ENCODE results near the gene PHLPP1.

The PHLPP1 gene

GRCh38 chr18:62996566-62996965 is 281.2 kb downstream of the PHLPP1 start:
- no peaks in the 10 kb centered on the region for H3K36me3 ChIP-seq (ENCODE audit: control insufficient read depth in 2 of 2, insufficient read depth in 1 of 2, low read length in 2 of 2)
- ChIA-PET POLR2A (interaction anchor here (0.6 kb wide), 1 partner anchor 656 kb away, joined by 6 read pairs; no protein-coding TSS in a partner anchor), CTCF (interaction anchor here (0.5 to 5.0 kb wide), 3 partner anchors 14 to 587 kb away, joined by 3 to 28 read pairs (median 6); no protein-coding TSS in a partner anchor)
- H3K4me1 ChIP-seq (ENCODE audit: control insufficient read depth, insufficient read depth, low read length), result no peaks in the 10 kb centered on the region
- H3K9me3 ChIP-seq (ENCODE audit: control insufficient read depth, insufficient read depth, low read depth, low read length), result no peaks in the 10 kb centered on the region
- H3K4me3 ChIP-seq (ENCODE audit: low read depth, low read length), result no peak overlapping the region
- TF ChIP-seq GLIS1 (tag by site-specific recombination; IDR thresholded peaks at IDR 0.05) (no peak), ZNF335 (tag by site-specific recombination; conservative IDR thresholded peaks at IDR 0.05) (no peak), KLF10 (tag by site-specific recombination; IDR thresholded peaks at IDR 0.05) (no peak), ZNF785 (tag by site-specific recombination; IDR thresholded peaks at IDR 0.05) (no peak), ZNF239 (tag by site-specific recombination; IDR thresholded peaks at IDR 0.05) (no peak), ZNF18 (tag by site-specific recombination; IDR thresholded peaks at IDR 0.05) (no peak), ZNF549 (tag by site-specific recombination; IDR thresholded peaks at IDR 0.05) (no peak), ZBTB1 (tag by site-specific recombination; IDR thresholded peaks at IDR 0.05) (no peak), ZNF548 (tag by site-specific recombination; IDR thresholded peaks at IDR 0.05) (no peak), ZNF10 (tag by site-specific recombination; IDR thresholded peaks at IDR 0.05) (no peak), ZNF621 (tag by site-specific recombination; IDR thresholded peaks at IDR 0.05) (no peak), ZNF560 (tag by site-specific recombination; IDR thresholded peaks at IDR 0.05; ENCODE audit: borderline replicate concordance) (no peak), ZNF677 (tag by site-specific recombination; IDR thresholded peaks at IDR 0.05) (no peak), ZNF132 (tag by site-specific recombination; IDR thresholded peaks at IDR 0.05; ENCODE audit: borderline replicate concordance) (no peak), ZNF692 (tag by site-specific recombination; IDR thresholded peaks at IDR 0.05) (no peak), ZNF366 (tag by site-specific recombination; conservative IDR thresholded peaks at IDR 0.05) (no peak), YY1 (tag by site-specific recombination; IDR thresholded peaks at IDR 0.05) (no peak)
- no peak overlapping the region for H3K27ac ChIP-seq (ENCODE audit: extremely low read depth, low read depth, low read length)

- TF ChIP-seq ZNF211 (tag by site-specific recombination; IDR thresholded peaks at IDR 0.05; ENCODE audit: low read depth) (no peak), ZNF37A (tag by site-specific recombination; IDR thresholded peaks at IDR 0.05) (no peak), ZNF626 (tag by site-specific recombination; IDR thresholded peaks at IDR 0.05) (no peak), BCL11B (tag by site-specific recombination; IDR thresholded peaks at IDR 0.05; ENCODE audit: low read depth) (no peak), BCL11A (tag by site-specific recombination; IDR thresholded peaks at IDR 0.05; ENCODE audit: low read depth) (no peak), ZNF645 (tag by site-specific recombination; IDR thresholded peaks at IDR 0.05) (no peak), KLF8 (tag by site-specific recombination; IDR thresholded peaks at IDR 0.05) (no peak), ZNF843 (tag by site-specific recombination; IDR thresholded peaks at IDR 0.05) (no peak), ZNF660 (tag by site-specific recombination; IDR thresholded peaks at IDR 0.05) (no peak), ZNF239 (tag by site-specific recombination; IDR thresholded peaks at IDR 0.05) (no peak), OSR2 (tag by site-specific recombination; IDR thresholded peaks at IDR 0.05) (no peak), ZNF473 (tag by site-specific recombination; IDR thresholded peaks at IDR 0.05) (no peak), ZNF302 (tag by site-specific recombination; IDR thresholded peaks at IDR 0.05; ENCODE audit: low read depth) (no peak), RBAK (tag by site-specific recombination; IDR thresholded peaks at IDR 0.05) (no peak), ZNF221 (tag by site-specific recombination; IDR thresholded peaks at IDR 0.05; ENCODE audit: borderline replicate concordance) (no peak), ZNF48 (tag by site-specific recombination; IDR thresholded peaks at IDR 0.05) (no peak), ZNF114 (tag by site-specific recombination; IDR thresholded peaks at IDR 0.05) (no peak), ZNF580 (tag by site-specific recombination; IDR thresholded peaks at IDR 0.05) (no peak), ZBTB8A (tag by site-specific recombination; IDR thresholded peaks at IDR 0.05) (no peak)
- POLR2A ChIA-PET, result interaction anchor here (0.6 kb wide), 1 partner anchor 657 kb away, joined by 6 read pairs; no protein-coding TSS in a partner anchor
- no peak overlapping the region for H3K4me3 ChIP-seq (ENCODE audit: low read depth, low read length)
- H3K36me3 ChIP-seq (ENCODE audit: control insufficient read depth in 2 of 2, insufficient read depth in 1 of 2, low read length in 2 of 2), result no peaks in the 10 kb centered on the region
- no peaks in the 10 kb centered on the region for H3K9me3 ChIP-seq (ENCODE audit: control insufficient read depth, insufficient read depth, low read depth, low read length)
- H3K4me1 ChIP-seq (ENCODE audit: control insufficient read depth, insufficient read depth, low read length), result no peaks in the 10 kb centered on the region
- no peak overlapping the region for H3K27ac ChIP-seq (ENCODE audit: extremely low read depth, low read depth, low read length)
- CTCF ChIA-PET, result no interaction called here
Observed at GRCh38 chr18:62997076-62997475, 281.7 kb downstream of the PHLPP1 start.
